Measurements from ENCODE around the gene STOX2. TPM values are rescaled to one million over a fixed set of nuclear protein-coding genes. Genes with fewer than 3 reads are reported as not detected.

STOX2 gene
- total and polyA plus RNA-seq, 2 of the 8 experiments (the other 6 are each of a cell fraction or from before 2014, with no cell fraction given) = 5.5 to 20.0 TPM

DNA sequence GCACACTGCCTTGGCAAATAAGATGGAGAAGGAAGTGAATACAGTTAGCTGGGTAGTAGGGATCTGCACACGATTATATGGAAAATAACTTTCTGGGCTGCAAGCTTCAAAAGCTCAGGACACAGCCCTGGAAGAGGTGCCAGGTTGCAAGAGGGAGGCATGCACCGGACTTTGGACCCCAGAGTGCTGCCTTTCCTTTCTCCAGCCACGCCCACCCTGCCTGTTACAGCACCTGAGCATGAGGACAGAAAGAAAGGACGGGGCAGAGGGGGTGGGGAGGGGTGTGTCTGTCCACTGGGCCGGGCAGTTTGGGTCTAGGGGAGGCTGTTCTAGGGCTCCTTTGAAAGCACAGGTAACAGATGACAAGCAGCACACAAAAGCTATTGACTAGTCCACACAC lies 159.8 kb downstream of the STOX2 start:
- Histone ChIP-seq H2AK5ac (ENCODE audit: low read depth, low read length) (no peak overlapping the region), H2BK20ac (ENCODE audit: low read length) (no peak overlapping the region), H4K91ac (replicated peaks; ENCODE audit: insufficient read length, low read length) (no peak overlapping the region), H3K18ac (ENCODE audit: extremely low read depth, low read length) (no peak overlapping the region), H2BK5ac (ENCODE audit: low read depth, low read length) (no peak overlapping the region), H4K5ac (ENCODE audit: insufficient read length, low read depth, low read length) (no peak overlapping the region), H3K27me3 (replicated peaks in 1 of 4; ENCODE audit: control insufficient read depth in 3 of 4, extremely low read depth in 1 of 4, insufficient read depth in 3 of 4, low read length in 3 of 4) (no peaks in the 10 kb centered on the region), H3K56ac (replicated peaks; ENCODE audit: insufficient read length, low read depth, low read length) (no peak overlapping the region), H2BK120ac (replicated peaks; ENCODE audit: low read depth, low read length) (no peak overlapping the region), H3K4me2 (ENCODE audit: insufficient read depth in 1 of 2, low read depth in 2 of 2, low read length in 2 of 2) (no peak overlapping the region), H3K36me3 (ENCODE audit: control insufficient read depth in 2 of 4, insufficient read depth in 4 of 4, low read length in 3 of 4) (no peaks in the 10 kb centered on the region), H3K23me2 (ENCODE audit: low read depth, low read length) (no peaks in the 10 kb centered on the region), H3K4me3 (ENCODE audit: extremely low read depth in 1 of 4, insufficient read depth in 2 of 4, low read depth in 3 of 4, low read length in 4 of 4) (no peak overlapping the region), H3K14ac (ENCODE audit: insufficient read length) (no peak overlapping the region), H3K4ac (replicated peaks; ENCODE audit: insufficient read length, low read depth, low read length) (no peak overlapping the region), H2BK12ac (ENCODE audit: low read depth, low read length) (no peak overlapping the region), H3K9ac (replicated peaks in 1 of 4; ENCODE audit: extremely low read depth in 1 of 4, low read depth in 3 of 4, low read length in 3 of 4) (no peak overlapping the region), H3K4me1 (replicated peaks in 1 of 4; ENCODE audit: control insufficient read depth in 3 of 4, insufficient read depth in 4 of 4, low read length in 3 of 4) (peaks cover 0 to 2% (median under 1%) of the 10 kb centered on the region in 4 experiments; a peak in 1 of 7 replicates), H3K79me2 (ENCODE audit: control insufficient read depth in 1 of 2, insufficient read depth in 2 of 2, low read length in 2 of 2) (no peaks in the 10 kb centered on the region), H3K23ac (ENCODE audit: insufficient read length) (no peak overlapping the region), H3K79me1 (ENCODE audit: low read depth, low read length) (no peaks in the 10 kb centered on the region), H4K8ac (ENCODE audit: extremely low read depth, insufficient read depth, low read length) (no peak overlapping the region), H3K9me3 (ENCODE audit: insufficient read depth in 2 of 2, low read depth in 1 of 2, low read length in 1 of 2) (no peaks in the 10 kb centered on the region), H4K20me1 (replicated peaks in 1 of 2; ENCODE audit: control insufficient read depth in 1 of 2, insufficient read depth in 2 of 2, low read length in 2 of 2) (no peaks in the 10 kb centered on the region), H2AFZ (ENCODE audit: low read length) (no peak overlapping the region), H2BK15ac (ENCODE audit: low read length) (no peak overlapping the region), H3K27ac (ENCODE audit: low read depth, low read length) (no peak overlapping the region)
- POLR2A ChIA-PET (ENCODE audit: partially characterized antibody) = no interaction called here
- FAIRE-seq (no peak), DNase-seq (ENCODE audit: low read depth in 1 of 2, low spot score in 2 of 2) (no peak)
- 75% methylated on average over 5 of the region's 5 CpGs; no CpG with 5 or more reads in 1 of the 2 experiments for WGBS, 2 experiments (ENCODE audit: extremely low coverage in 1 of 2, insufficient coverage in 1 of 2, insufficient read length in 1 of 2, insufficient replicate concordance in 2 of 2, low coverage in 1 of 2, low lambda C conversion rate in 2 of 2, missing lambda C conversion rate in 1 of 2)
- no peak for TF ChIP-seq SRF (IDR thresholded peaks at IDR 0.05; ENCODE audit: low read depth, low read length)
- no peak for TF ChIP-seq BCL11A (IDR thresholded peaks at IDR 0.05; ENCODE audit: low read depth in 2 of 2, low read length in 2 of 2)
- no peak for TF ChIP-seq CHD1 (IDR thresholded peaks at IDR 0.05; ENCODE audit: low read depth, low read length)
- TF ChIP-seq CTBP2 (IDR thresholded peaks at IDR 0.05; ENCODE audit: borderline replicate concordance, insufficient read depth, insufficient read length, low read length) = no peak
- TF ChIP-seq TCF12 (IDR thresholded peaks at IDR 0.05; ENCODE audit: low read depth, low read length) = no peak
- TF ChIP-seq PHF8 (conservative IDR thresholded peaks at IDR 0.05; ENCODE audit: low read depth, low read length) = no peak
- TF ChIP-seq KDM5A (IDR thresholded peaks at IDR 0.05; ENCODE audit: low read length) = no peak
- no peak for TF ChIP-seq POLR2A (IDR thresholded peaks at IDR 0.05; ENCODE audit: control extremely low read depth in 1 of 2, low read depth in 2 of 2, low read length in 2 of 2)
- no peak for TF ChIP-seq GABPA (IDR thresholded peaks at IDR 0.05; ENCODE audit: borderline replicate concordance, insufficient read depth, low read length)
- TF ChIP-seq TEAD4 (IDR thresholded peaks at IDR 0.05; ENCODE audit: low read depth, low read length) = no peak
- CTCF ChIA-PET (ENCODE audit: partially characterized antibody) = interaction anchor here (2.0 kb wide), 1 partner anchor 11 kb away, joined by 5 read pairs; no protein-coding TSS in a partner anchor
